ENCODE data around the gene RFX2. TPM values are rescaled to one million over a fixed set of nuclear protein-coding genes. Genes with fewer than 3 reads are reported as not detected.

Gene RFX2
- total and polyA plus RNA-seq, 10 of the 15 experiments (the other 5 are each of a cell fraction or from before 2014, with no cell fraction given): 3.2 to 9.8 (median 4.7) TPM

GRCh38 chr19:6126335-6126974 lies 16.2 kb upstream of the RFX2 start:
- peak; percentile 93 for FAIRE-seq
- peak; percentile 91 for ATAC-seq
- no peak for TF ChIP-seq SREBF1 (IDR thresholded peaks at IDR 0.05; ENCODE audit: low read length)
- no peak for TF ChIP-seq TBL1XR1 (IDR thresholded peaks at IDR 0.05; ENCODE audit: low read depth, low read length)
- no peak for TF ChIP-seq PML (IDR thresholded peaks at IDR 0.05; ENCODE audit: low read length)
- TF ChIP-seq MTA2 (IDR thresholded peaks at IDR 0.05; ENCODE audit: low read depth): peak; percentile 34; the same call in 1 of the 2 replicates
- 0 out of 2 replicates have a peak, but pooled peaks have one; percentile 14 for TF ChIP-seq CREM (IDR thresholded peaks at IDR 0.05; ENCODE audit: low read depth)
- no peak for TF ChIP-seq TCF12 (IDR thresholded peaks at IDR 0.05; ENCODE audit: low read depth, low read length)
- TF ChIP-seq MAX (IDR thresholded peaks at IDR 0.05; ENCODE audit: low read depth, low read length): no peak
- TF ChIP-seq MEF2B (IDR thresholded peaks at IDR 0.05; ENCODE audit: partially characterized antibody, poor library complexity, severe bottlenecking): peak; percentile 37
- no peak for TF ChIP-seq SIX5 (IDR thresholded peaks at IDR 0.05; ENCODE audit: low read depth, low read length, severe bottlenecking)
- no peak for TF ChIP-seq SIN3A (IDR thresholded peaks at IDR 0.05; ENCODE audit: low read depth, low read length)
- no peak for TF ChIP-seq TCF7 (IDR thresholded peaks at IDR 0.05; ENCODE audit: borderline replicate concordance)
- 0 out of 2 replicates have a peak, but pooled peaks have one; percentile 22 for TF ChIP-seq MXI1 (IDR thresholded peaks at IDR 0.05; ENCODE audit: low read depth, low read length)
- TF ChIP-seq, protein P1, sequence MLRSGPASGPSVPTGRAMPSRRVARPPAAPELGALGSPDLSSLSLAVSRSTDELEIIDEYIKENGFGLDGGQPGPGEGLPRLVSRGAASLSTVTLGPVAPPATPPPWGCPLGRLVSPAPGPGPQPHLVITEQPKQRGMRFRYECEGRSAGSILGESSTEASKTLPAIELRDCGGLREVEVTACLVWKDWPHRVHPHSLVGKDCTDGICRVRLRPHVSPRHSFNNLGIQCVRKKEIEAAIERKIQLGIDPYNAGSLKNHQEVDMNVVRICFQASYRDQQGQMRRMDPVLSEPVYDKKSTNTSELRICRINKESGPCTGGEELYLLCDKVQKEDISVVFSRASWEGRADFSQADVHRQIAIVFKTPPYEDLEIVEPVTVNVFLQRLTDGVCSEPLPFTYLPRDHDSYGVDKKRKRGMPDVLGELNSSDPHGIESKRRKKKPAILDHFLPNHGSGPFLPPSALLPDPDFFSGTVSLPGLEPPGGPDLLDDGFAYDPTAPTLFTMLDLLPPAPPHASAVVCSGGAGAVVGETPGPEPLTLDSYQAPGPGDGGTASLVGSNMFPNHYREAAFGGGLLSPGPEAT (IDR thresholded peaks at IDR 0.05; ENCODE audit: low read depth): peak; percentile 55
- TF ChIP-seq EZH2 (IDR thresholded peaks at IDR 0.05; ENCODE audit: borderline replicate concordance, control insufficient read depth, low read depth, low read length): no peak
- no peak for TF ChIP-seq YBX1 (IDR thresholded peaks at IDR 0.05)
- peak; percentile 79 for TF ChIP-seq RAD21 (IDR thresholded peaks at IDR 0.05; ENCODE audit: insufficient read depth, low read depth, low read length)
- no peak for TF ChIP-seq LARP7 (IDR thresholded peaks at IDR 0.05)
- no peak for TF ChIP-seq NRF1 (conservative IDR thresholded peaks at IDR 0.05; ENCODE audit: low read depth, low read length)
- TF ChIP-seq POLR2AphosphoS2 (IDR thresholded peaks at IDR 0.05; ENCODE audit: low read depth, low read length): no peak
- TF ChIP-seq, protein P2, sequence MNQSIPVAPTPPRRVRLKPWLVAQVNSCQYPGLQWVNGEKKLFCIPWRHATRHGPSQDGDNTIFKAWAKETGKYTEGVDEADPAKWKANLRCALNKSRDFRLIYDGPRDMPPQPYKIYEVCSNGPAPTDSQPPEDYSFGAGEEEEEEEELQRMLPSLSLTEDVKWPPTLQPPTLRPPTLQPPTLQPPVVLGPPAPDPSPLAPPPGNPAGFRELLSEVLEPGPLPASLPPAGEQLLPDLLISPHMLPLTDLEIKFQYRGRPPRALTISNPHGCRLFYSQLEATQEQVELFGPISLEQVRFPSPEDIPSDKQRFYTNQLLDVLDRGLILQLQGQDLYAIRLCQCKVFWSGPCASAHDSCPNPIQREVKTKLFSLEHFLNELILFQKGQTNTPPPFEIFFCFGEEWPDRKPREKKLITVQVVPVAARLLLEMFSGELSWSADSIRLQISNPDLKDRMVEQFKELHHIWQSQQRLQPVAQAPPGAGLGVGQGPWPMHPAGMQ (IDR thresholded peaks at IDR 0.05; ENCODE audit: borderline replicate concordance): no peak
- no peak for TF ChIP-seq MTA3 (IDR thresholded peaks at IDR 0.05; ENCODE audit: borderline replicate concordance, low read length)
- no peak for TF ChIP-seq SP1 (IDR thresholded peaks at IDR 0.05; ENCODE audit: low read depth, low read length)
- TF ChIP-seq FOS (IDR thresholded peaks at IDR 0.05; ENCODE audit: borderline replicate concordance, extremely low read depth, insufficient read length): no peak

More at GRCh38 chr19:6126335-6126974, 16.2 kb upstream of the RFX2 start:
- no TSS peak for BruUV-seq (replicated peaks)
- peak overlapping the region; percentile 46 for H2AFZ ChIP-seq (ENCODE audit: control insufficient read depth, low read depth, low read length)
- no peak overlapping the region for H3K9ac ChIP-seq (ENCODE audit: control insufficient read depth, insufficient read depth, low read length)
- 1% methylated on average over 3 of the region's 3 CpGs for WGBS (ENCODE audit: insufficient coverage, insufficient replicate concordance, low lambda C conversion rate, missing lambda C conversion rate)
- in situ Hi-C loops (cut with MboI): no loop called here
- ChIA-PET RAD21 (ENCODE audit: unreplicated experiment) (interaction anchor here (0.6 to 6.1 kb wide), 35 partner anchors 11 to 737 kb away, joined by 3 to 74 read pairs (median 5); partner anchors contain the start of gene ALKBH7), CTCF (interaction anchor here (0.6 to 9.9 kb wide), 59 partner anchors 8 to 741 kb away, joined by 3 to 194 read pairs (median 6); partner anchors contain the start of genes ACSBG2, ALKBH7, CLPP and DENND1C), POLR2A (interaction anchor here (0.7 to 1.4 kb wide), 4 partner anchors 27 to 413 kb away, joined by 3 to 5 read pairs (median 4); no protein-coding TSS in a partner anchor), SMC1A (ENCODE audit: uncharacterized antibody, unreplicated experiment) (interaction anchor here (0.6 to 6.3 kb wide), 36 partner anchors 10 to 1138 kb away, joined by 3 to 71 read pairs (median 6); partner anchors contain the start of gene DENND1C)
- no peak overlapping the region for H3K4me3 ChIP-seq
- H3K9me3 ChIP-seq (replicated peaks; ENCODE audit: control insufficient read depth, insufficient read depth, low read length): no peaks in the 10 kb centered on the region; the same call in 2 of the 3 replicates
- peaks cover 6% of the 10 kb centered on the region; the same call in 1 of the 2 replicates for H3K4me1 ChIP-seq (ENCODE audit: control insufficient read depth, insufficient read depth, low read length)
- intact Hi-C loops (cut with micrococcal nuclease; ENCODE audit: unreplicated experiment): loop anchor here (1.0 to 5.0 kb wide), 4 partner anchors 39 to 381 kb away; no protein-coding TSS in a partner anchor
- no peaks in the 10 kb centered on the region for H3K79me2 ChIP-seq (ENCODE audit: control insufficient read depth, insufficient read depth, low read length)
- H3K4me2 ChIP-seq (ENCODE audit: control insufficient read depth, insufficient read depth): 0 out of 2 replicates have a peak overlapping the region, but pooled peaks have one; percentile 39
- no peaks in the 10 kb centered on the region for H3K36me3 ChIP-seq (ENCODE audit: control insufficient read depth in 2 of 2, insufficient read depth in 2 of 2, low read length in 1 of 2)
- no peak overlapping the region for H3K27ac ChIP-seq (ENCODE audit: control insufficient read depth, insufficient read depth)
- DNase-seq (ENCODE audit: low read depth, low spot score): peak; percentile 71
- no peaks in the 10 kb centered on the region for H4K20me1 ChIP-seq (ENCODE audit: control insufficient read depth, insufficient read depth)
- H3K27me3 ChIP-seq (replicated peaks in 1 of 2; ENCODE audit: control insufficient read depth in 2 of 2, insufficient read depth in 2 of 2, low read length in 1 of 2): no peaks in the 10 kb centered on the region
